Neural progenitor cell (in vitro differentiated cells): ENCODE data around the gene PIP5KL1.

Experiments
- EZH2 ChIP-seq: fragments of 200-600 bp; sonication (generic); IDR thresholded peaks from 2 replicates; pipeline ENCODE4 v1.6.1; 2017; ENCODE audit warnings: antibody characterized with exemption, mild to moderate bottlenecking, moderate library complexity
- EZH2phosphoT487 ChIP-seq: fragments of 200-600 bp; sonication (generic); IDR thresholded peaks from 2 replicates; pipeline ENCODE4 v1.6.1; 2017; ENCODE audit warnings: antibody characterized with exemption
- TF ChIP-seq, protein P1 (sequence below): fragments of 200-600 bp; sonication (generic); IDR thresholded peaks from 2 replicates; pipeline ENCODE4 v1.5.1; 2017; ENCODE audit warnings: antibody characterized with exemption, mild to moderate bottlenecking

GRCh38 chr9:127968042-127968441 is 37.5 kb upstream of the PIP5KL1 start:
- TF ChIP-seq, protein P1, sequence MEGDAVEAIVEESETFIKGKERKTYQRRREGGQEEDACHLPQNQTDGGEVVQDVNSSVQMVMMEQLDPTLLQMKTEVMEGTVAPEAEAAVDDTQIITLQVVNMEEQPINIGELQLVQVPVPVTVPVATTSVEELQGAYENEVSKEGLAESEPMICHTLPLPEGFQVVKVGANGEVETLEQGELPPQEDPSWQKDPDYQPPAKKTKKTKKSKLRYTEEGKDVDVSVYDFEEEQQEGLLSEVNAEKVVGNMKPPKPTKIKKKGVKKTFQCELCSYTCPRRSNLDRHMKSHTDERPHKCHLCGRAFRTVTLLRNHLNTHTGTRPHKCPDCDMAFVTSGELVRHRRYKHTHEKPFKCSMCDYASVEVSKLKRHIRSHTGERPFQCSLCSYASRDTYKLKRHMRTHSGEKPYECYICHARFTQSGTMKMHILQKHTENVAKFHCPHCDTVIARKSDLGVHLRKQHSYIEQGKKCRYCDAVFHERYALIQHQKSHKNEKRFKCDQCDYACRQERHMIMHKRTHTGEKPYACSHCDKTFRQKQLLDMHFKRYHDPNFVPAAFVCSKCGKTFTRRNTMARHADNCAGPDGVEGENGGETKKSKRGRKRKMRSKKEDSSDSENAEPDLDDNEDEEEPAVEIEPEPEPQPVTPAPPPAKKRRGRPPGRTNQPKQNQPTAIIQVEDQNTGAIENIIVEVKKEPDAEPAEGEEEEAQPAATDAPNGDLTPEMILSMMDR: no peak
- TF ChIP-seq EZH2phosphoT487 (no peak), EZH2 (no peak)
